HL-60 (cell line): ENCODE results near the gene ANKS1B.

Experiments
- CTCF ChIP-seq: IDR thresholded peaks from one replicate; pipeline ENCODE4 v1.5.1; 2011; ENCODE audit warnings: low read length, control low read depth, inconsistent platforms; ENCODE audit not compliant: insufficient read depth
- GABPA ChIP-seq: IDR thresholded peaks from 2 replicates; pipeline ENCODE4 v1.6.1; 2012; ENCODE audit warnings: low read depth
- POLR2AphosphoS5 ChIP-seq: IDR thresholded peaks from 2 replicates; pipeline ENCODE4 v1.6.1; 2012; ENCODE audit warnings: low read depth
- TF ChIP-seq, protein P1 (sequence below): IDR thresholded peaks from 2 replicates; pipeline ENCODE4 v1.6.1; 2012; ENCODE audit warnings: low read depth; ENCODE audit not compliant: insufficient replicate concordance

DNA sequence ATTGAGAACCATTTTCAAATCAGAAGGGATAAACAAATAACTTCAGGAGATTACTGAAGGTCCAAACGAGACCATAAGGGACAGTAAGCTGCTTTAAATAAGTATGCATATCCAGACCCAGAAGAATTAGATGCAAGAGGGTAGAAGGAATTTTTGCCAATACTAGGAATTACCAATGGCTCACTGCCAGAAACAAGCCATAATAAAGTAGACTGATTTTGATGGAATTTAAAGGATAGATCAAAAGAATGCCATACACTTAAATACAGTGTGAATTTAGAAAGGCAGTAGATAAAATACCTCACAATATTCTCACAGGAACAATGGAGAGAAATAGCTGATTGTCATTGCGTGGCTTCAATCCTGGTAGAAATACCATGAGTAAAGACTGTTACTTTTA, 5.3 kb downstream of the ANKS1B start:
- TF ChIP-seq CTCF (no peak), GABPA (no peak), POLR2AphosphoS5 (no peak)
- TF ChIP-seq, protein P1, sequence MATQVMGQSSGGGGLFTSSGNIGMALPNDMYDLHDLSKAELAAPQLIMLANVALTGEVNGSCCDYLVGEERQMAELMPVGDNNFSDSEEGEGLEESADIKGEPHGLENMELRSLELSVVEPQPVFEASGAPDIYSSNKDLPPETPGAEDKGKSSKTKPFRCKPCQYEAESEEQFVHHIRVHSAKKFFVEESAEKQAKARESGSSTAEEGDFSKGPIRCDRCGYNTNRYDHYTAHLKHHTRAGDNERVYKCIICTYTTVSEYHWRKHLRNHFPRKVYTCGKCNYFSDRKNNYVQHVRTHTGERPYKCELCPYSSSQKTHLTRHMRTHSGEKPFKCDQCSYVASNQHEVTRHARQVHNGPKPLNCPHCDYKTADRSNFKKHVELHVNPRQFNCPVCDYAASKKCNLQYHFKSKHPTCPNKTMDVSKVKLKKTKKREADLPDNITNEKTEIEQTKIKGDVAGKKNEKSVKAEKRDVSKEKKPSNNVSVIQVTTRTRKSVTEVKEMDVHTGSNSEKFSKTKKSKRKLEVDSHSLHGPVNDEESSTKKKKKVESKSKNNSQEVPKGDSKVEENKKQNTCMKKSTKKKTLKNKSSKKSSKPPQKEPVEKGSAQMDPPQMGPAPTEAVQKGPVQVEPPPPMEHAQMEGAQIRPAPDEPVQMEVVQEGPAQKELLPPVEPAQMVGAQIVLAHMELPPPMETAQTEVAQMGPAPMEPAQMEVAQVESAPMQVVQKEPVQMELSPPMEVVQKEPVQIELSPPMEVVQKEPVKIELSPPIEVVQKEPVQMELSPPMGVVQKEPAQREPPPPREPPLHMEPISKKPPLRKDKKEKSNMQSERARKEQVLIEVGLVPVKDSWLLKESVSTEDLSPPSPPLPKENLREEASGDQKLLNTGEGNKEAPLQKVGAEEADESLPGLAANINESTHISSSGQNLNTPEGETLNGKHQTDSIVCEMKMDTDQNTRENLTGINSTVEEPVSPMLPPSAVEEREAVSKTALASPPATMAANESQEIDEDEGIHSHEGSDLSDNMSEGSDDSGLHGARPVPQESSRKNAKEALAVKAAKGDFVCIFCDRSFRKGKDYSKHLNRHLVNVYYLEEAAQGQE = no peak
